ENCODE data around the gene LUC7L.
A peak's percentile ranks its signal among the peaks of the same experiment; 100 is the strongest.
"Not testable (repeated sequence)": the region's sequence is repeated elsewhere in the genome, so short reads cannot be mapped to it uniquely, and the experiment has no call there.

Gene LUC7L

GRCh38 chr16:263944-264343 lies 34.7 kb upstream of the LUC7L start:
- DNase-seq (ENCODE audit: low read depth): no peak

- DNase-seq (ENCODE audit: low read depth): no peak
Measured at GRCh38 chr16:263182-263774, 34.0 kb upstream of the LUC7L start.

- DNase-seq (ENCODE audit: low read depth): no peak
Measured at GRCh38 chr16:262121-262745, 33.0 kb upstream of the LUC7L start.

- no peak for DNase-seq (ENCODE audit: low read depth)
Measured at GRCh38 chr16:261031-261691, 31.9 kb upstream of the LUC7L start.

- no peak for DNase-seq (ENCODE audit: low read depth)
Measured at GRCh38 chr16:260326-260725, 31.1 kb upstream of the LUC7L start.

- no peak for DNase-seq (ENCODE audit: low read depth)
Measured at GRCh38 chr16:259814-260253, 30.6 kb upstream of the LUC7L start.

- no peak for DNase-seq (ENCODE audit: low read depth)
Measured at GRCh38 chr16:259226-259625, 30.0 kb upstream of the LUC7L start.

GRCh38 chr16:258091-258490 lies 28.8 kb upstream of the LUC7L start:
- not testable (repeated sequence) for DNase-seq (ENCODE audit: low read depth)

- DNase-seq (ENCODE audit: low read depth): no peak
Measured at GRCh38 chr16:255183-255582, 25.9 kb upstream of the LUC7L start.

GRCh38 chr16:254461-254860 lies 25.2 kb upstream of the LUC7L start:
- DNase-seq (ENCODE audit: low read depth): no peak

GRCh38 chr16:253833-254232 lies 24.6 kb upstream of the LUC7L start:
- no peak for DNase-seq (ENCODE audit: low read depth)

GRCh38 chr16:252366-253337 lies 23.4 kb upstream of the LUC7L start:
- no peak for DNase-seq (ENCODE audit: low read depth)

- DNase-seq (ENCODE audit: low read depth): no peak
Measured at GRCh38 chr16:249431-249830, 20.2 kb upstream of the LUC7L start.

- DNase-seq (ENCODE audit: low read depth): no peak
Measured at GRCh38 chr16:247027-247426, 17.8 kb upstream of the LUC7L start.

- DNase-seq (ENCODE audit: low read depth): no peak
Measured at GRCh38 chr16:245105-245504, 15.9 kb upstream of the LUC7L start.

GRCh38 chr16:243348-243747 lies 14.1 kb upstream of the LUC7L start:
- DNase-seq (ENCODE audit: low read depth): no peak

GRCh38 chr16:242281-242680 lies 13.0 kb upstream of the LUC7L start:
- DNase-seq (ENCODE audit: low read depth): no peak

- no peak for DNase-seq (ENCODE audit: low read depth)
Measured at GRCh38 chr16:240559-240958, 11.3 kb upstream of the LUC7L start.

- DNase-seq (ENCODE audit: low read depth): no peak
Measured at GRCh38 chr16:239948-240277, 10.7 kb upstream of the LUC7L start.

GRCh38 chr16:234468-235305 lies 5.4 kb upstream of the LUC7L start, which contains the start of gene FAM234A:
Gene FAM234A (plus strand): TSS chr16:234821. CDS start chr16:254414, 19,593 bp downstream.
- DNase-seq (ENCODE audit: low read depth): peak; percentile 78

- DNase-seq (ENCODE audit: low read depth): no peak
Measured at GRCh38 chr16:230949-231348, 1.7 kb upstream of the LUC7L start.

Measured in GM04504 (cell line).